HG02852 (cell line): Measurements from ENCODE around the gene RPS6KA5.

Source experiments
- ATAC-seq: cut with Tn5 transposase; IDR thresholded peaks from one replicate; pipeline ENCODE4 v1.9.1; 2021; ENCODE audit warnings: mild to moderate bottlenecking, moderate library complexity; ENCODE audit not compliant: unreplicated experiment

The RPS6KA5 gene

GRCh38 chr14:91029456-91030217 lies 30.8 kb downstream of the RPS6KA5 start:
- no peak for ATAC-seq

- ATAC-seq: no peak
These were observed 32.9 kb downstream of the RPS6KA5 start for GRCh38 chr14:91027561-91027960.

GRCh38 chr14:91022622-91023028 lies 37.8 kb downstream of the RPS6KA5 start:
- ATAC-seq: peak; percentile 85

- ATAC-seq: peak; percentile 46
These were observed 38.3 kb downstream of the RPS6KA5 start for GRCh38 chr14:91021991-91022621.

- ATAC-seq: no peak
These were observed 39.3 kb downstream of the RPS6KA5 start for GRCh38 chr14:91021115-91021514.

GRCh38 chr14:91019673-91020072 lies 40.8 kb downstream of the RPS6KA5 start:
- ATAC-seq: no peak

- ATAC-seq: no peak
These were observed 42.0 kb downstream of the RPS6KA5 start for GRCh38 chr14:91018481-91018880.

- ATAC-seq: no peak
These were observed 43.5 kb downstream of the RPS6KA5 start for GRCh38 chr14:91016800-91017410.

- ATAC-seq: no peak
These were observed 45.0 kb downstream of the RPS6KA5 start for GRCh38 chr14:91015435-91015834.

- no peak for ATAC-seq
These were observed 48.4 kb downstream of the RPS6KA5 start for GRCh38 chr14:91012045-91012444.

- ATAC-seq: no peak
These were observed 50.3 kb downstream of the RPS6KA5 start for GRCh38 chr14:91010153-91010533.

- peak; percentile 94 for ATAC-seq
These were observed 50.8 kb downstream of the RPS6KA5 start for GRCh38 chr14:91009501-91010152.

GRCh38 chr14:91008759-91009409 lies 51.6 kb downstream of the RPS6KA5 start:
- ATAC-seq: no peak

GRCh38 chr14:91005716-91006115 lies 54.7 kb downstream of the RPS6KA5 start:
- ATAC-seq: no peak

GRCh38 chr14:91004987-91005386 lies 55.5 kb downstream of the RPS6KA5 start:
- no peak for ATAC-seq

- ATAC-seq: no peak
These were observed 61.1 kb downstream of the RPS6KA5 start for GRCh38 chr14:90999299-90999698.

- ATAC-seq: no peak
These were observed 63.5 kb downstream of the RPS6KA5 start for GRCh38 chr14:90996967-90997366.

- no peak for ATAC-seq
These were observed 64.7 kb downstream of the RPS6KA5 start for GRCh38 chr14:90995785-90996184.

GRCh38 chr14:90993792-90994191 lies 66.6 kb downstream of the RPS6KA5 start:
- ATAC-seq: no peak

- ATAC-seq: no peak
These were observed 68.6 kb downstream of the RPS6KA5 start for GRCh38 chr14:90991690-90992443.
